Stomach (tissue), 9 donors: ENCODE data around the gene TDRD7. TPM values are rescaled to one million over a fixed set of nuclear protein-coding genes. Genes with fewer than 3 reads are reported as not detected.

Experiments used
- DNase-seq, 2 donors: peaks; one replicate each; pipeline versions ENCODE4 v3.0.0 to v3.0.0-alpha.2; 2013 to 2019
- H3K27ac ChIP-seq, 5 donors: fragments of 200-600 bp in 4 of 5; sonication (generic) in 4 of 5; one replicate each; pipeline ENCODE4 v1.5.1; 2013 to 2019; ENCODE audit warnings: mild to moderate bottlenecking in 1 of 5, moderate library complexity in 1 of 5
- H3K27me3 ChIP-seq, 3 donors: fragments of 200-600 bp; sonication (generic); one replicate each; pipeline ENCODE4 v1.5.1; 2017 to 2019; ENCODE audit warnings: mixed run types in 1 of 3
- H3K36me3 ChIP-seq, 4 donors: fragments of 200-600 bp; sonication (generic); 1 replicate in 3 of 4; 2 replicates in 1 of 4; pipeline ENCODE4 v1.5.1; 2016 to 2019
- H3K4me1 ChIP-seq, 4 donors: fragments of 200-600 bp; sonication (generic); one replicate each; pipeline ENCODE4 v1.5.1; 2016 to 2019
- H3K4me3 ChIP-seq, 4 donors: fragments of 200-600 bp; sonication (generic) in 3 of 4; one replicate each; pipeline ENCODE4 v1.5.1; 2016 to 2019; ENCODE audit warnings: mild to moderate bottlenecking in 1 of 4
- H3K9me3 ChIP-seq, 4 donors: fragments of 200-600 bp; sonication (generic); one replicate each; pipeline ENCODE4 v1.5.1; 2016 to 2019
- CTCF ChIP-seq, 7 experiments: fragments of 450-650 bp in 4 of 7; fragments of 200-600 bp in 3 of 7; sonication (generic) in 3 of 7; IDR thresholded peaks; one replicate each; pipeline ENCODE4 v1.5.1; 2016 to 2019; ENCODE audit warnings: antibody characterized with exemption in 7 of 7, control low read depth in 2 of 7, mild to moderate bottlenecking in 1 of 7
- EP300 ChIP-seq: sonication (generic); formaldehyde crosslinking; IDR thresholded peaks from one replicate; pipeline ENCODE4 v1.6.1; 2017; ENCODE audit warnings: antibody characterized with exemption
- POLR2A ChIP-seq, 4 donors: fragments of 450-650 bp; IDR thresholded peaks; one replicate each; pipeline ENCODE4 v1.6.1; 2016; ENCODE audit warnings: antibody characterized with exemption in 4 of 4, control low read depth in 2 of 4, mild to moderate bottlenecking in 1 of 4, moderate library complexity in 1 of 4
- POLR2AphosphoS5 ChIP-seq, 3 donors: sonication (generic); formaldehyde crosslinking; IDR thresholded peaks; one replicate each; pipeline ENCODE4 v1.6.1; 2016; ENCODE audit warnings: antibody characterized with exemption in 3 of 3
- WGBS, 5 donors: extraction: QIAGEN DNeasy Blood & Tissue Kit in 3 of 5; methylation state at CpG; one replicate each; pipeline versions ENCODE4 v1.1.5 to v1.1.7; 2013 to 2018; 5-methylcytosine and 5-hydroxymethylcytosine counted together
- intact Hi-C: fragments of 100-400 bp; cut with DNase I; formaldehyde crosslinking; loops from one replicate; pipeline ENCODE4 v1.15.1; 2023; ENCODE audit warnings: low total_unique reads
- polyA plus RNA-seq, 3 donors: library from polyadenylated mRNA; stranded (reverse); fragments of 200-250 nt; gene quantifications; one replicate each; pipeline ENCODE4 v1.2.3, GENCODE V29; 2013
- total RNA-seq, 5 donors: library from RNA; depleted of rRNA; stranded (reverse); fragments of >200 nt; gene quantifications; one replicate each; pipeline versions ENCODE4 v1.1.0 to v1.2.3, GENCODE V29; 2014 to 2016
- donor health status: healthy with polysubstance abuse.
- donor health status: Bipolar disorder and iron deficiency.
- donor health status: healthy.

TDRD7 gene
- total and polyA plus RNA-seq, 8 donors, result 4.7 to 20.1 (median 9.1) TPM

- no peaks in the 10 kb centered on the region for H3K9me3 ChIP-seq
- no peak for DNase-seq
- intact Hi-C loops, result no loop called here
- peaks cover 23 to 60% (median 40%) of the 10 kb centered on the region in 4 donors for H3K4me1 ChIP-seq
- 0 to 1% (median 0%) methylated on average over 2 to 30 of the region's 30 CpGs; no CpG with 5 or more reads in 1 of the 5 donors for WGBS, 5 donors
- H3K27me3 ChIP-seq, result peaks cover 0 to 18% (median 18%) of the 10 kb centered on the region in 3 donors
- no peak for TF ChIP-seq EP300
- TF ChIP-seq POLR2A (IDR thresholded peaks at IDR 0.05), result no peak
- no peak for TF ChIP-seq POLR2AphosphoS5 (IDR thresholded peaks at IDR 0.05)
- TF ChIP-seq CTCF (IDR thresholded peaks at IDR 0.05), result no peak
- peak overlapping the region; percentile 59 to 92 (median 86) for H3K27ac ChIP-seq
- peak overlapping the region; percentile 66 to 87 (median 84) for H3K4me3 ChIP-seq
- peaks cover 0 to 2% (median 2%) of the 10 kb centered on the region in 4 donors for H3K36me3 ChIP-seq
These were observed 90.0 kb downstream of the TDRD7 start for GRCh38 chr9:97501972-97502221.

- Histone ChIP-seq H3K4me3 (peak overlapping the region; percentile 66 to 87 (median 84)), H3K36me3 (no peaks in the 10 kb centered on the region), H3K27ac (peak overlapping the region; percentile 59 to 92 (median 86)), H3K4me1 (peaks cover 23 to 60% (median 43%) of the 10 kb centered on the region in 4 donors), H3K27me3 (peaks cover 0 to 18% (median 18%) of the 10 kb centered on the region in 3 donors), H3K9me3 (no peaks in the 10 kb centered on the region)
- TF ChIP-seq POLR2A (IDR thresholded peaks at IDR 0.05), result no peak
- TF ChIP-seq POLR2AphosphoS5 (IDR thresholded peaks at IDR 0.05), result no peak
- no peak for TF ChIP-seq CTCF (IDR thresholded peaks at IDR 0.05)
- no peak for TF ChIP-seq EP300
- WGBS, 5 donors, result 2 to 4% (median 3%) methylated on average over 28 to 49 of the region's 49 CpGs
- intact Hi-C loops, result no loop called here
- peak in 1 of 2 donors; percentile 53 for DNase-seq
These were observed 90.5 kb downstream of the TDRD7 start for GRCh38 chr9:97502222-97502983.

- peak overlapping the region; percentile 68 to 92 (median 86) for H3K27ac ChIP-seq
These were observed 91.3 kb downstream of the TDRD7 start for GRCh38 chr9:97502984-97503861.

More at GRCh38 chr9:97502984-97503861, 91.3 kb downstream of the TDRD7 start:
- 25 to 47% (median 31%) methylated on average over 17 of the region's 17 CpGs for WGBS, 5 donors
- Histone ChIP-seq H3K36me3 (no peaks in the 10 kb centered on the region), H3K27me3 (peaks cover 0 to 18% (median 18%) of the 10 kb centered on the region in 3 donors), H3K9me3 (no peaks in the 10 kb centered on the region), H3K4me1 (peaks cover 23 to 60% (median 44%) of the 10 kb centered on the region in 4 donors), H3K4me3 (peak overlapping the region; percentile 66 to 87 (median 84))
- DNase-seq, result peak in 1 of 2 donors; percentile 40
- intact Hi-C loops, result no loop called here
- no peak for TF ChIP-seq CTCF (IDR thresholded peaks at IDR 0.05)
- TF ChIP-seq POLR2AphosphoS5 (IDR thresholded peaks at IDR 0.05), result no peak
- no peak for TF ChIP-seq POLR2A (IDR thresholded peaks at IDR 0.05)
- no peak for TF ChIP-seq EP300
